Stimulated activated CD4-positive, alpha-beta T cell treated with anti-CD3 and anti-CD28 coated beads, Interleukin-2, amount 100 ng/mL, for 4 hours (primary cell): Measurements from ENCODE around the gene SKI.
A peak's percentile ranks its signal among the peaks of the same experiment; 100 is the strongest.

Experiments
- DNase-seq: peaks from one replicate; pipeline ENCODE4 v3.0.0-alpha.2; 2020; ENCODE audit warnings: low read depth

The SKI gene

GRCh38 chr1:2209400-2210083 is 18.6 kb upstream of the SKI start:
- no peak for DNase-seq

DNA sequence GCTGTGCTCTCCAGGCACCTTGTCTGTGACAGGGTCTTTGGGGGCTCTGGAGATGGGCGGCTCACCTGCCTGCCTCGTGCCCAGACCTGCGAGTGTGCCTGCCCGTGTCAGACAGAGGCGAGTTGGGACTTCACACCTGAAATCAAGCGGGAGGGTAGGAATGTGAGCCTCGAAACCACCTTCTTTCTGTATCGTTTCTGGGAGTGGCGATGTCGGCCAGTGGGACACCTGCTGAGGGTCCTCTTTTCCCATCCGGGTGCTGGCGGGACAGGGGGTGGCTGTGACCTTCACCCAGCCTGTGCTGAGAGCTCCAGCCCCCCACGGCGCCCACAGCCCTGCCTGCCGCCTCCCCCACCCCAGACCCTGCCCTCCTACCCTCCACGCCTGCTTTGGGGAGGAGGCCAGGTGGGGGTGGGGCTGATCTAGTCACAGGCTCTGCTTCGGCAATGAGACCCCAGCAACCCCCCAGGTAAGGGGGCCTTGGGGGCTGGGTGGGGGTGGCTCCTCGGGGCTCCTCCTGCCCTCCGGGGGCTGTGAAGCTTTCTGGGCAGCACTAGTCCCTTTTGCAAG is 17.9 kb upstream of the SKI start:
- no peak for DNase-seq

DNA sequence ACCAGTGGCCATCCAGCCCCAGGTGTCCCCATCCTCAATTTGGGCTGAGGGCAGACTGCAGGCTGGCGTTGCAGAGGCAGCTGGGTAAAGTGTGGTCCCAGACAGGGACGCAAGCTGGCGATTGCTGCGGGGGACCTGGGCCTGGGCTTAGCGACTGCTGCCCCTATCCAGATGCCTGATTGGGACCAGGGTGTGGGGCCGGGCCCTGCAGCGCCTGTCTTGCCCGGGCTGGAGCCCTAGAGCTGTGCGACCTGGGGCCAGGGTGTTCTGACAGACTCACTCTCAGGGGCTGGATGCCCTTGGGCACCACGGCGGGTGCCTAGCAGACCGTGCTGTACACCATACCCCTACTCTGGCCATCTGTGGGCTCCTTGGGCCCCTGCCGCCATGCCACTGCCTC is 17.3 kb upstream of the SKI start:
- no peak for DNase-seq

DNA sequence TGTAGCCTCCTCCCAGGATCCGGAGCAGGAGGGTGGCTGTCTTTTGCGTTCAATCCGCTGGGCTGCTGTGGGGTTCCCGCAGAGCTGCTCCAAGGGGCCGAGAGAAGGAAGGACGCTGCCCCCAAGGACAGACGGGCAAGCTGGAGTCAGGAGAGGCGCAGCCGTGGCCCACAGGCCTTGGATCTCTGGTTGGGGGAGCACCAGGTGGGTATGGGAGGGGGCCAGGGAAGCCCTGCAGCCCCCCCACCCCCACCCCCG is 15.9 kb upstream of the SKI start:
- no peak for DNase-seq

DNA sequence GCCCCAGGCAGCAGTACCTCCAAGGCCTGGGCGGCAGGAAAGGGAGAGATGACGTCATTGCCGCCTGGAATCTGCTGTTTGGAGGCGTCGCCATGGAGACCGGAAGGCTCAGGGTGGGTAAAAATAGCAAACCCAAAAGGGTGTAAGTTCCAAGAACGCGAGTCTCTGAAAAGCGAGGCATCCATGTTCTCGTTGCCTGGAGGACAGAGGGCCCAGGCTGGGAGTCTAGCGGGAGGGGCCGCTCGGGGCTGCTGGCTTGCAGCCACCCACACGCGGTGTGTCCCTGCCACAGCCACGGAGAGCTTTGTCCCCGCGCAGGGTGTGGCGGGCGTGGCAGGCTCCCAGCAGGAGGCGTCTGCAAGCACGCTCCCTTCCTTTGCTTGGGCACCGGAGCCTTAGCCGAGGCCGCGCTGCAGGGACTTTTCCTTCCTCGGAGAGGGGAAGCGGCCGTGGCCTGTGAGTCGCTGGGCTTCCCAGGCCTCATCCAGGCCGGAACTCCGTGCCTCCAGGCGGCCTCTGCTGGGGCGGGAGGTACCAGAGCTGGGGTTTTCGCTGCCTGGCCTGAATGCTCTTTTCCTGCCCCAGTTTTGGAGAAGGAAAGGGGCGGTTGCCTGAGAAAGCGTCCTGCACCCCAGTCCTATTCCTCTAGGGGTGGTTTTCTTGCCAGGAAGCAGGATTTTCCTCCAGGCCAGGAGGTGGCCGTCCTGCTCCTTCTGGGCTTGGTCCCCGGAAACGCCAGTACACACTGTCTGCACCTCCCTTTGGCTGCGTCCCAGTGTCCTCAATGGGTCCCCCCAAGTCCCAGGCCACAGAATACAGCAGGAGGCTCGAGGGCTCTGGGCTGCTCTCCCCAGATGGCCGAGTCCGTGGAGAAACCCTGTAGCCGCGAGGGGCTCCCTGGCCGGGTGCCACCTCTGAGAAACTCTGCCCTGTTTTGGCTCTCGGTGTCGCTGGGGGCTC is 15.3 kb upstream of the SKI start:
- DNase-seq: no peak

DNA sequence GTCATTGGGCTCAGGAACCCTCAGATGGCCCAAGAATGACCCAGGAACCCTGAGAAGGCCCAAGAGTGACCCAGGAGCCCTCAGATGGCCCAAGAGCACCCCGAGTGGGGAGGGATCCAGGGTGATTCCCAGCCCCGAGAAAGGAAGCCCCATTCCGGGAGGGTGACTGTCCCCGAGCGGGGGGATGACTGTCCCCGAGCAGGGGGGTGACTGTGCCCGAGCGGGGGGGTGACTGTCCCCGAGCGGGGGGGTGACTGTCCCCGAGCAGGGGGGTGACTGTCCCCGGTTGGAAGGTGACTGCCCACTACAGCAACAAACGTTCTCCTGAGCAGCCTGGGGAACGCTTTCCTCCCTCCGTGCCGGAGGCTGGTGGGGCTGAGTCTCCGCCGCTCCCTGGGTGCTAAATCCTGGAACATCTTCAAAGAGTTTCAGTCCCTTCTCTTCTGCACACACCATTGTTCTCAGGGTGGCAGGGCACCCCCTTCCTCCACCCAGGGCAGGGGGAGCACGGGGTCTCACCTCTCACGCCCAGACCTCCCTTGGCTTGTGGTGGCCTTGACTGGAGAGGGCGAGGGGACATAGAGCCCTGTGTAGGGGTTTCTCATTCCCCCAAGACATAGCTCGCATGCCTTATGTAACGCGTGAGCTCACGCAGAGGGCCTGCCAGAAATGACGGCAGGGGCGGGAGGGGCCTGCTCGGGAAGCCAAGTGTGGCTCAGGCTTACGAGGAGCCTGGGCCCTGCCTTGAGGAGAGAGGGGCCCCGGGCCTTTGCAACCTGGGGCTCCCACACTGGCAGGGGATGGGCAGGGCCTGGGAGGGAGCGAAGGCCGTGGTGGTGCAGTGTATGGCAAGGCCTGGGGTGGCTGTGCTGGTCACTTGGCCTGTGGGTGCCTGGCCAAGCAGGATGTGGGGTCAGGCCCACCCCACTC is 14.3 kb upstream of the SKI start:
- DNase-seq: no peak

DNA sequence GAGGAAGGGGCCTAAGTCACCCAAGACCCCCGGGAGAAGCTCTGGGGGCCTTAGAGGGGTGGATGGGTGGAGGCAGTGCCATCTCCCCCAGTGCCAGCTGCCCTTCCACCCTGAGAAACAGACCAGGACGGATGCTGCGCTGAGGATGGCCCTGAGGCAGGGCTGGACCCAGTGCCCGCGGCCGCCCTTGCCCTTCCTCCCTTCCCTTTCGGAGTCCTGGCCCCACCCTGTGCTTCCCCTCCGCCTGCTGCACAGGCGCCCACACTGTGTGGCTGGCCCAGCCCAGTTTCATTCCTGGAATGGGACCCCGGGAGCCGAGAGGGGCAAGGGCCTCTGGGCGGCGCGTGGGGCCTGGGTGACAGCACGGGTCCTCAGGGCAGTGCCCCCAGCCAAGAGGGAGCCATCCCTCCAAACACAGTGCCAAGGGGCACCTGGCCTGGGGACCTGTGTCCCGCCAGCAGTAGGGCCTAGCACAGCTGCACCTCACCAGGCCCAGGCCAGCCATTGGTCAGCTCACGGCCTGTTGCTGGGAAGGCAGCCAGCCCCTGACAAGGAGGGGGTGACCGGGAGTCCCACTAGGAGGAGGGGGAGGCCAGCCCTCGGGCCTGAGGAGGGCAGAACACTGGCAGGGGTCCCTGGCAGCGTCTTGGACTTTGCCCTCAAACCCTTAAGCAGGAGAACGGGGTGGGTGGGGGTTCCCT is 13.4 kb upstream of the SKI start:
- DNase-seq: no peak

DNA sequence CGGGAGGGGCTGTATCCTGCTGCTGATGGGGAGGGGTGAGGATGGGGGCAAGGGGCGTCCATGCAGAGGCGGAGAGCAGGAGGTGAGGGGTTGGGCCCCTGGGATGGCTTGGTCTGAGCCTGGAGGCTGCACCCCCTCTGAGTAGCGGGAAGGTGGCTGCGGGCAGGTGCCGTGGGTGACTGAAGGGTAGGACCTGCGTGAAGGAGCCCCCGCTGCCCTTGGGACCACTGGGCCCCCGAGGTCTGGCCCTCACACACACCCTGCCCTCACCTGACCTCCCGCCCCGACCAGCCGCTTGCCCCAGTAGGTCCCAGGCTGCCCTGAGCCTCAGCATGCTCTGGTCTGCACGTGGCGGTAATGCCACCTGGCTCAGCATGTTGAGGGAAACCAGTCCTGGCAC is 12.8 kb upstream of the SKI start:
- DNase-seq: no peak

DNA sequence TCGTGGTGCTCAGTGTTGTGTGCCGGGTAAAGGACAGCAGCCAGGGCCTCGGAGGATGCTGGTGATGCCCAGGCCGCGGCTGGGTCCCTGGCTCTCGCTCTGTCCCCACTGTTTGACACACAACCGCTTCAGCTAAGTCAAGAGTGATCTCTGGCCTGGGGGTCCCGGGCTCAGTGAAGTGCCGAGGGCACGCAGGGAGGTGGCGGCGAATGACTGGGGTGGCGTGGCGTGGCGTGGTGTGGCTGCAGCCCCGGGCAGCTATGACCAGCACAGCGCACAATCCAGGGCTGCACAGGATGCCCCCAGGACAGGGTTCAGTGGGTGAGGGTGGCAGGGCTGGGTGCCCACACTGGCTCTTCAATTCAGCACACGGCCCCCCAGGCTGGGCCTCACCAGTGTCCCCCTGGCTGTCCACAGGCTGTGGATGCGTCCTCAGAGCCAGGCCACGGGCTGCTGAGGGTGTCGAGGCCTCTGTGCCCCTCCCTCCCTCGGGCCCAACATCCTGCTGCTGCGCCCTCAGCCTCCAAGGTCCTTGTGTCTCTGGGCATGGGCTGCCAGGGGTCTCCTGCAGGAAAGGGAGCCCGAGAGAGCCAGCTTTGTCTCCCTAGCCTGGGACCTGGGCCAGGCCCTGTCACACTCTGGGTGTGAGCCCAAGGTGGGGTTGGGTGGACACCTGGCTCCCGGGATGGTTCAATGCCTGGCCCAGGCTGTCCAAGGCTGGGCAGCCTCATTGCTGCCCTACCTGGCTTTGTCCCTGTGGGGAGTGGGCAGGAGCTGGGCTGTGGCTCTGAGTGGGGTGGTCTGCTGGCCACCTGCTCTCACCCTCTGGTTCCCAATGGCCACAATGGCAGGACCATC is 12.0 kb upstream of the SKI start:
- no peak for DNase-seq

GRCh38 chr1:2216767-2217058 is 11.4 kb upstream of the SKI start:
- DNase-seq: no peak

GRCh38 chr1:2221271-2221670 is 6.8 kb upstream of the SKI start:
- no peak for DNase-seq

DNA sequence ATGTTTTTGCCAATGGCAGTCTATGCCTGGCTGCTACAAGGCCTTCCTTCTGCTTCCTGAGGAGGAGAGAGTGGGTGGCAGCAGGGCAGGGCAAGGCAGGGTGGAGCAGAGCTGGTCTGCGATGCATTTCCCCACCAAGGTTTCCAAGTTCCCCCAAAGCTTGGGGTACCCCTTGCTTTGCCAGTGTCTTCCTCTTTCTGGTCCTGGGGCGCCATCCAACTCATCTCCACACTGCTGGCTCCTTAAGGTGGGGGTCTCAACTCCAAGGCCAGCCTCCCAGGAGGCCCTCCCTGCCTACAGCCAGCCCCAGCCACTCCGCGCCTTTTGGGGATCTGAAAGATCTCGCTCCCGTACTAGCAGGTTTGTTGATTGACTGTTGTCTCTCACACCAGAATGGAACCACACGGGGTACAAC is 3.9 kb upstream of the SKI start:
- no peak for DNase-seq

DNA sequence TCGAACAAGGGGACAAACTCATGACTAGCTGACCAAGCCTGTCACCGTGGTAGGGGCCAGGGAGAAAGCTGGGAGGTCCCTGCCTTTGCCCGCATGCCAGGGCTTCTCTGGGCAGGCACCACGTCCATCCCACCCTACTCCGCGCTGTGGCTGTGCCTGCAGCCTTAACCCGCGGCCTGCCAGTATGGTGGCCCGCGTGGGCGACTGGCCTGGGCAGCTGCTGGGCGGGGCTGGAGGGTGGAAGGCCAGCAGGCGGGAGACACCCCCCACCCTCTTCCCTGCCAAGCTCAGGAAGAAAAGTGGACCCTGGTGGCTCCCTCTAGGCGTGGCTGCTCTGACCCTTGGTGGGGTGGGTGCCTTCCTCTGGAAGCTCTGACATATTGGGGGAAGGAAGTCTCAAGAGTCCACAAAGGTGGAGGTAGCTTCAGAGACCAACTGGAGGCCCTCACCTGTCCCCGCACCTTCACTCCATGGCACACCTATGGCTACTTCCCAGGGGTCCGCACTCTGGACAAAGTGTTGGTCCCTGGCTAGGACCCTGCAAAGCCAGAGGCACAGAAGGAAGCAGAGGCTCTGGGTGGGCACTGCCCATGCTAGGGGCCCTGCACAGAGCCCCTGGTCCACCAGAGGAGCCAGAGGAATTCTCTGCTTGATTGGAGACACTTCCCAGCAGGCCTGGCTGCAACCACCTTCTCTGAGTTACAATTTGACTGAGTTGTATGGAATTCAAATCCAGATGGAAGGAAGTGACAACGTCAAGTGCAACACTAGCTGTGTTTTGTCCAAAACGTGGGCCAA is 3.3 kb upstream of the SKI start:
- no peak for DNase-seq

DNA sequence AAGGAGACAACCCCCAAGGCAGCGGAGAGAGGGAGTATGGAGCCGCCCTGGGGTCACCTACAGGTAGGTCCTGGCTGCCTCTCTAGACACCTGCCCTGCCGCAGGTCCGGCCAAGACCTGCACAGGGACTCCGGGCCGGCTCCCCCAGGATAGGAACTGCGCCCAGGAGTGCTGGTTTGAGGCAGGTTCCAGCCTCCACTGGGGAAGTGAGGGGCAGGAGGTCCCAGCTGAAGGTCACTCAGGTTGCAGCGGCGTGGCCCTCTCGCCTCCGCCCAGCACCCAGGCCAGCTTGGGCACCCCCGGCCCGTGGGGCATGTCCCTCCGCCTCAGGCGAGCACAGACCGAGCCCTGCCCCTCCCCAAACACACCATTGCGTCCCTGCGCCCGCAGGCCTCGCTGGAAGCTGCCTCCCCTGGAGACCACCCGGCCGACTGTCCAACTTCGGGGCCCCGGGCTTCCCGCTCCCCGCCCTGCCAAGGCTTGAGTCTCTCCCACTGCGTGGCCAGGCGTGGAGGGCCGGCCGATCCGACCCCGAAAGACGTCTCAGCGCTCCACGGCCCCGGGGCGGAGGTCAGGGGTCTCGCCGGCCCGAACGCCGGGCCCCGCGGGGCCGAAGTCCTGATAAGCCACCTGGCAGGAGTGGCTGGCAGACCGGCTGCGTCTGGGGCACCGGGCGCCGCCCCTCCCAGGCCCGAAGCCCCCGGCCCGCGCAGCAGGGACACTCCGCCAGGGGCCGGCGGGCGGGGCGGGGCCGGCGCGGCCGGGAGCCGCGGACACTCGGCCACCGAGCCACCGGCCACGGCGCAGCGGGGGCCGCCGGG is 1.4 kb upstream of the SKI start:
- DNase-seq: no peak

- DNase-seq: peak; percentile 87
Measured at GRCh38 chr1:2227346-2228156, 568 bp upstream of the SKI start.

DNA sequence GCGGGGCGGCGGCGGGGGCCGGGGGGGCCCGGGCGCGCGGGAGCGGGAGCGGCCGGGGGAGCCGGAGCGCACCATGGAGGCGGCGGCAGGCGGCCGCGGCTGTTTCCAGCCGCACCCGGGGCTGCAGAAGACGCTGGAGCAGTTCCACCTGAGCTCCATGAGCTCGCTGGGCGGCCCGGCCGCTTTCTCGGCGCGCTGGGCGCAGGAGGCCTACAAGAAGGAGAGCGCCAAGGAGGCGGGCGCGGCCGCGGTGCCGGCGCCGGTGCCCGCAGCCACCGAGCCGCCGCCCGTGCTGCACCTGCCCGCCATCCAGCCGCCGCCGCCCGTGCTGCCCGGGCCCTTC is 546 bp downstream of the SKI start:
- DNase-seq: no peak

- DNase-seq: no peak
Measured at GRCh38 chr1:2229037-2229864, 1.1 kb downstream of the SKI start.
